Measurements from ENCODE around the gene MIB1.

DNA sequence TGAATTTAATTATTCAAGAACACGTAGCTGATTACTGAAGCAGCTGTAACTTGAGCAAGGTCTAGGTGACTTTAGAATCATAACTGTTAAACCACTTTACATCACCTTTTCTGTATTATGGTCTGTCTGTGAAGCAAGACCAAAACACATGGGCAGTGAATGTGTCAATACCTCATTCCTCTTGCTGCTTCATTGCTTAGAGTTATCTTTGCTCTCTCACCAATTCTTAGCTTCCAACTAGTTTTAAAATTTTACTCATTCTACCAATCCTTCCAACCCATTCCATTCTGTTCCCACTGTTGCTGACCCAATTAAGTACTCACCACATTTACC, 80.2 kb downstream of the MIB1 start:
- TF ChIP-seq CTCF (IDR thresholded peaks at IDR 0.05) = no peak
- no peak for TF ChIP-seq POLR2A (IDR thresholded peaks at IDR 0.05)
